ENCODE measurements around the gene TIMP1. TPM values are rescaled to one million over a fixed set of nuclear protein-coding genes. Genes with fewer than 3 reads are reported as not detected.

The TIMP1 gene
- total RNA-seq, 1 experiment from 2014 or later: 48.6 TPM

- no peak for TF ChIP-seq CTCF (conservative IDR thresholded peaks at IDR 0.05)
- no peak for TF ChIP-seq EZH2 (IDR thresholded peaks at IDR 0.05; ENCODE audit: low read depth)
- Histone ChIP-seq H3K4me1 (replicated peaks; ENCODE audit: insufficient read depth) (no peaks in the 10 kb centered on the region), H3K9me2 (ENCODE audit: insufficient read depth) (no peaks in the 10 kb centered on the region), H3K4me2 (no peak overlapping the region), H3K36me3 (ENCODE audit: low read depth) (no peaks in the 10 kb centered on the region), H3K27ac (no peak overlapping the region), H3K9me3 (ENCODE audit: insufficient read depth, low read depth) (no peaks in the 10 kb centered on the region), H3K27me3 (ENCODE audit: insufficient read depth, low read depth) (no peaks in the 10 kb centered on the region), H4K20me1 (ENCODE audit: insufficient read depth) (no peaks in the 10 kb centered on the region), H3K4me3 (no peak overlapping the region), H3F3A (ENCODE audit: insufficient read depth, low read depth) (no peaks in the 10 kb centered on the region), H2AFZ (no peak overlapping the region), H3K79me2 (ENCODE audit: low read depth) (no peaks in the 10 kb centered on the region)
- intact Hi-C loops (cut with micrococcal nuclease; ENCODE audit: unreplicated experiment): no loop called here
- ChIA-PET CTCF (no interaction called here), POLR2A (ENCODE audit: unreplicated experiment) (no interaction called here)
- DNase-seq: no peak
- no TSS peak for BruUV-seq (replicated peaks)
Measured at GRCh38 chrX:47631676-47632075, 49.4 kb downstream of the TIMP1 start.

DNA sequence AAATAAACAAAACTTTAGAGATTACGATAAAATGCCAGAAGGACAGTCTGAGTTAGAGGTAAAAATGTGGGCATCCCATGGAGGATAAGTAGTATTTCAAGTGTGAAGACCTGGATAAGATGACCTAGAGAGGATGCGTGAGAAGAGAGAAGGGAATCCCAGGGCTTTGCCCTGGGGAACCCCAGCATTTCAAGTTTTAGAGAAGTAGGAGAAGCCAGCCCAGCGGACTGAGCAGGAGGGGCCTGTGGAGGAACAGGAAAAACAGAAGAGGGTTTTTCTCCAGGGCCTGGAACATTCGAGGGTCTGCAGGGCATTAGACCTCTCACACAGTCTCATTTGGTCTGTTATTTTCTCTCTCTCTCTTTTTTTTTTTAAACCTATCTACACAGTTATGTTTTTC, 50.4 kb downstream of the TIMP1 start:
- Histone ChIP-seq H3K4me2 (no peak overlapping the region), H3K36me3 (ENCODE audit: low read depth) (no peaks in the 10 kb centered on the region), H3F3A (ENCODE audit: insufficient read depth, low read depth) (no peaks in the 10 kb centered on the region), H3K27me3 (ENCODE audit: insufficient read depth, low read depth) (no peaks in the 10 kb centered on the region), H3K4me3 (no peak overlapping the region), H4K20me1 (ENCODE audit: insufficient read depth) (no peaks in the 10 kb centered on the region), H3K27ac (no peak overlapping the region), H3K9me2 (ENCODE audit: insufficient read depth) (no peaks in the 10 kb centered on the region), H3K4me1 (replicated peaks; ENCODE audit: insufficient read depth) (no peaks in the 10 kb centered on the region), H3K79me2 (ENCODE audit: low read depth) (no peaks in the 10 kb centered on the region), H2AFZ (no peak overlapping the region), H3K9me3 (ENCODE audit: insufficient read depth, low read depth) (no peaks in the 10 kb centered on the region)
- ChIA-PET POLR2A (ENCODE audit: unreplicated experiment) (no interaction called here), CTCF (no interaction called here)
- BruUV-seq (replicated peaks): no TSS peak
- intact Hi-C loops (cut with micrococcal nuclease; ENCODE audit: unreplicated experiment): no loop called here
- TF ChIP-seq EZH2 (IDR thresholded peaks at IDR 0.05; ENCODE audit: low read depth) (no peak), CTCF (conservative IDR thresholded peaks at IDR 0.05) (no peak)
- DNase-seq: no peak

DNA sequence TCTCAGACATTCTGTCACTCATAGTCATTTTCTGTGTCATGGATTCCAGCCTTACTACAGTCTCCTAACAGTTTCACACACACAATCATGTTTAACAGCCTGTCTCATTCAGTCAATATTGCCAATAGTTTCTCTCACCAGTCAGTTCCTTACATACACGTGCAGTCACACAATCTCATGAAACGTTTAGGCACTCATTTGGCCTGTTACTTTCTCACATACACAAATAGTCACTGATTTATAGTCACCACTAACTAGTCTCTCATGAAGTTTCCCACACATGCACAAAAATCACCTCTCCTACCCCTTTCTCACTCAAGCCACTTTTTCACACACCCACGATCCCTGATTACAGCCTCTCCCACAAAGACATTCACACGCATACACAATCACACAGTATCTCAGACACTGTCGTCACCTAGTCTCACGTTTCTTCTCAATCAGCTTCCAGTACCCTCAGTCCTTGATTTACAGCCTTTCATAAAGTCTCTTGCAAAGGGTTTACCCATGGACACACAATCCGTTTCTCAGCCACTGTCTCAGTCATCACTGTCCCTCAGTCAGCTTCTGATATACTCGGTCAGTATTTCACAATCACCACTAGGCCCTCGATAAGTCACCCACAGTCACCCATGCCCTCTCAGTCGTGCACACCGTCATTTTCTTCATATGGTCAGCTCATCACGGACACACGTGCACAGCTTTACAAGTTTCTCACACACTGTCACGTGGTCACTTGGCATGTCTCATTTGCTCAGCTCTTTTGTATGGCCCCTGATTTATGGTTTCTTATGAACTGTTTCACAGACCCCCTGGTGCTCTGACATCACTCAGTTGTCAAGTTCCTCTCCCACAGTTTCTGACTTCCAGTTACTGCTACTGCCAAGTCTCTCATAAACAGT, 51.7 kb downstream of the TIMP1 start:
- intact Hi-C loops (cut with micrococcal nuclease; ENCODE audit: unreplicated experiment): no loop called here
- no peak overlapping the region for H3K4me2 ChIP-seq
- no peaks in the 10 kb centered on the region for H3F3A ChIP-seq (ENCODE audit: insufficient read depth, low read depth)
- H3K36me3 ChIP-seq (ENCODE audit: low read depth): no peaks in the 10 kb centered on the region
- H3K4me1 ChIP-seq (replicated peaks; ENCODE audit: insufficient read depth): no peaks in the 10 kb centered on the region
- no peak overlapping the region for H2AFZ ChIP-seq
- no peak for TF ChIP-seq EZH2 (IDR thresholded peaks at IDR 0.05; ENCODE audit: low read depth)
- TF ChIP-seq CTCF (conservative IDR thresholded peaks at IDR 0.05): no peak
- no TSS peak for BruUV-seq (replicated peaks)
- H3K9me3 ChIP-seq (ENCODE audit: insufficient read depth, low read depth): no peaks in the 10 kb centered on the region
- CTCF ChIA-PET: no interaction called here
- H3K4me3 ChIP-seq: no peak overlapping the region
- H3K79me2 ChIP-seq (ENCODE audit: low read depth): no peaks in the 10 kb centered on the region
- DNase-seq: no peak
- no peaks in the 10 kb centered on the region for H4K20me1 ChIP-seq (ENCODE audit: insufficient read depth)
- H3K27ac ChIP-seq: no peak overlapping the region
- H3K9me2 ChIP-seq (ENCODE audit: insufficient read depth): no peaks in the 10 kb centered on the region
- no peaks in the 10 kb centered on the region for H3K27me3 ChIP-seq (ENCODE audit: insufficient read depth, low read depth)
- POLR2A ChIA-PET (ENCODE audit: unreplicated experiment): no interaction called here

Measured in PC-9 (cell line).